ENCODE measurements around the gene TMEM135.
"Not testable (repeated sequence)": the region's sequence is repeated elsewhere in the genome, so short reads cannot be mapped to it uniquely, and the experiment has no call there.

Gene TMEM135

GRCh38 chr11:87020764-87021365 is 16.9 kb upstream of the TMEM135 start:
- no peak for DNase-seq

- no peak for DNase-seq
Observed at GRCh38 chr11:87022254-87022653, 15.5 kb upstream of the TMEM135 start.

GRCh38 chr11:87022738-87023137 is 15.0 kb upstream of the TMEM135 start:
- no peak for DNase-seq

- DNase-seq = not testable (repeated sequence)
Observed at GRCh38 chr11:87026415-87026814, 11.3 kb upstream of the TMEM135 start.

GRCh38 chr11:87030458-87031054 is 7.2 kb upstream of the TMEM135 start:
- no peak for DNase-seq

- no peak for DNase-seq
Observed at GRCh38 chr11:87031433-87032170, 6.1 kb upstream of the TMEM135 start.

GRCh38 chr11:87033561-87033960 is 4.2 kb upstream of the TMEM135 start:
- DNase-seq = no peak

- DNase-seq = no peak
Observed at GRCh38 chr11:87035976-87036583, 1.7 kb upstream of the TMEM135 start.

- DNase-seq = no peak
Observed at GRCh38 chr11:87036756-87037449, 831 bp upstream of the TMEM135 start.

GRCh38 chr11:87038235-87038977 is 672 bp downstream of the TMEM135 start:
- DNase-seq = no peak

GRCh38 chr11:87039371-87039770 is 1.6 kb downstream of the TMEM135 start:
- no peak for DNase-seq

GRCh38 chr11:87043894-87044293 is 6.2 kb downstream of the TMEM135 start:
- DNase-seq = no peak

- DNase-seq = no peak
Observed at GRCh38 chr11:87046824-87047223, 9.1 kb downstream of the TMEM135 start.

- no peak for DNase-seq
Observed at GRCh38 chr11:87056091-87056490, 18.4 kb downstream of the TMEM135 start.

GRCh38 chr11:87057749-87058148 is 20.0 kb downstream of the TMEM135 start:
- DNase-seq = no peak

- no peak for DNase-seq
Observed at GRCh38 chr11:87059596-87060390, 22.1 kb downstream of the TMEM135 start.

GRCh38 chr11:87061766-87062165 is 24.0 kb downstream of the TMEM135 start:
- DNase-seq = no peak

GRCh38 chr11:87063982-87064381 is 26.2 kb downstream of the TMEM135 start:
- no peak for DNase-seq

- DNase-seq = no peak
Observed at GRCh38 chr11:87072787-87073186, 35.1 kb downstream of the TMEM135 start.

GRCh38 chr11:87076260-87076783 is 38.6 kb downstream of the TMEM135 start:
- DNase-seq = no peak

GRCh38 chr11:87076874-87077429 is 39.2 kb downstream of the TMEM135 start:
- DNase-seq = no peak
